ENCODE measurements around the gene HSD17B14.
"Not testable (repeated sequence)": the region's sequence is repeated elsewhere in the genome, so short reads cannot be mapped to it uniquely, and the experiment has no call there.

Gene HSD17B14

GRCh38 chr19:48768171-48768753, 68.0 kb downstream of the HSD17B14 start:
- not testable (repeated sequence) for DNase-seq

GRCh38 chr19:48765816-48766215, 70.5 kb downstream of the HSD17B14 start:
- not testable (repeated sequence) for DNase-seq
